ENCODE data around the gene GPC5.
"Not testable (repeated sequence)": the region's sequence is repeated elsewhere in the genome, so short reads cannot be mapped to it uniquely, and the experiment has no call there.

The GPC5 gene

DNA sequence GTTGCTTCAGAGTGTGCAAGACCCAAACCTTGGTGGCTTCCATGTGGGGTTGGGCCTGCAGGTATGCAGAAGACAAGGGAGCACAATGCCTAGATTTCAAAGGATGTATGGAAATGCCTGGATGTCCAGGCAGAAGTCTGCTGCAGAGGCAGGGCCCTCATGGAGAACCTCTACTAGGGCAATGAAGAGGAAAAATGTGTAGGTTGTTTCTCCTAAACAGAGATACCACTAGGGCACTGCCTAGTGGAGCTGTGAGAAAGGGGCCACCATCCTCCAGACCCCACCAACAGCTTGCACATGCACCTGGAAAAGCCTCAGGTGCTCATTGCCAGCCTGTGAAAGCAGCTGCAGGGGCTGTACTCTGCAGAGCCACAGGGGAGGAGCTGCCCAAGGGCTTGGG lies 1295.6 kb downstream of the GPC5 start:
- TF ChIP-seq, protein P1, sequence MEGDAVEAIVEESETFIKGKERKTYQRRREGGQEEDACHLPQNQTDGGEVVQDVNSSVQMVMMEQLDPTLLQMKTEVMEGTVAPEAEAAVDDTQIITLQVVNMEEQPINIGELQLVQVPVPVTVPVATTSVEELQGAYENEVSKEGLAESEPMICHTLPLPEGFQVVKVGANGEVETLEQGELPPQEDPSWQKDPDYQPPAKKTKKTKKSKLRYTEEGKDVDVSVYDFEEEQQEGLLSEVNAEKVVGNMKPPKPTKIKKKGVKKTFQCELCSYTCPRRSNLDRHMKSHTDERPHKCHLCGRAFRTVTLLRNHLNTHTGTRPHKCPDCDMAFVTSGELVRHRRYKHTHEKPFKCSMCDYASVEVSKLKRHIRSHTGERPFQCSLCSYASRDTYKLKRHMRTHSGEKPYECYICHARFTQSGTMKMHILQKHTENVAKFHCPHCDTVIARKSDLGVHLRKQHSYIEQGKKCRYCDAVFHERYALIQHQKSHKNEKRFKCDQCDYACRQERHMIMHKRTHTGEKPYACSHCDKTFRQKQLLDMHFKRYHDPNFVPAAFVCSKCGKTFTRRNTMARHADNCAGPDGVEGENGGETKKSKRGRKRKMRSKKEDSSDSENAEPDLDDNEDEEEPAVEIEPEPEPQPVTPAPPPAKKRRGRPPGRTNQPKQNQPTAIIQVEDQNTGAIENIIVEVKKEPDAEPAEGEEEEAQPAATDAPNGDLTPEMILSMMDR (IDR thresholded peaks at IDR 0.05; ENCODE audit: low read depth, low read length) = no peak
- TF ChIP-seq EZH2phosphoT487 (IDR thresholded peaks at IDR 0.05; ENCODE audit: low read depth) = no peak
- H4K20me1 ChIP-seq (ENCODE audit: insufficient read depth, low read length) = no peaks in the 10 kb centered on the region
- H3K9me3 ChIP-seq (ENCODE audit: insufficient read depth, low read length) = no peaks in the 10 kb centered on the region
- H3K4me1 ChIP-seq (ENCODE audit: low read length) = no peaks in the 10 kb centered on the region
- no peaks in the 10 kb centered on the region for H3K79me2 ChIP-seq (ENCODE audit: low read length)
- H3K36me3 ChIP-seq (replicated peaks; ENCODE audit: low read depth, low read length) = no peaks in the 10 kb centered on the region
- no peak overlapping the region for H3K4me3 ChIP-seq (ENCODE audit: low read length)
- H3K9ac ChIP-seq (ENCODE audit: low read length) = no peak overlapping the region
- H3K27me3 ChIP-seq (ENCODE audit: low read depth, low read length) = no peaks in the 10 kb centered on the region
- H3K27ac ChIP-seq (ENCODE audit: low read length) = no peak overlapping the region
- H2AFZ ChIP-seq (ENCODE audit: low read depth, low read length) = no peak overlapping the region
- H3K4me2 ChIP-seq (ENCODE audit: low read length) = no peak overlapping the region

DNA sequence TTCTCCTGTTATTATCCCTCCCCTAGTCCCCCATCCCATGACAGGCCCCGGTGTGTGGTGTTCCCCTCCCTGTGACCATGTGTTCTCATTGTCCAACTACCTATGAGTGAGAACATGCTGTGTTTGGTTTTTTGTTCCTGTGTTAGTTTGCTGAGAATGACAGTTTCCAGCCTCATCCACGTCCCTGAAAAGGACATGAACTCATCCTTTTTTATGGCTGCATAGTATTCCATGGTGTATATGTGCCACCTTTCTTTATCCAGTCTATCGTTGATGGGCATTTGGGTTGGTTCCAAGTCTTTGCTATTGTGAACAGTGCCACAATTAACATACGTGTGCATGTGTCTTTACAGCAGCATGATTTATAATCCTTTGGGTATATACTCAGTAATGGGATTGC lies 1297.4 kb downstream of the GPC5 start:
- not testable (repeated sequence) for H3K36me3 ChIP-seq (replicated peaks; ENCODE audit: low read depth, low read length); H4K20me1 ChIP-seq (ENCODE audit: insufficient read depth, low read length); H3K9ac ChIP-seq (ENCODE audit: low read length); H2AFZ ChIP-seq (ENCODE audit: low read depth, low read length); H3K27ac ChIP-seq (ENCODE audit: low read length); H3K9me3 ChIP-seq (ENCODE audit: insufficient read depth, low read length); H3K4me3 ChIP-seq (ENCODE audit: low read length); H3K27me3 ChIP-seq (ENCODE audit: low read depth, low read length); H3K4me1 ChIP-seq (ENCODE audit: low read length); H3K79me2 ChIP-seq (ENCODE audit: low read length); H3K4me2 ChIP-seq (ENCODE audit: low read length)

- no peaks in the 10 kb centered on the region for H3K79me2 ChIP-seq (ENCODE audit: low read length)
- H3K27ac ChIP-seq (ENCODE audit: low read length) = no peak overlapping the region
- H3K4me1 ChIP-seq (ENCODE audit: low read length) = no peaks in the 10 kb centered on the region
- no peak overlapping the region for H2AFZ ChIP-seq (ENCODE audit: low read depth, low read length)
- H3K27me3 ChIP-seq (ENCODE audit: low read depth, low read length) = no peaks in the 10 kb centered on the region
- H3K4me2 ChIP-seq (ENCODE audit: low read length) = no peak overlapping the region
- H3K9me3 ChIP-seq (ENCODE audit: insufficient read depth, low read length) = no peaks in the 10 kb centered on the region
- H3K36me3 ChIP-seq (replicated peaks; ENCODE audit: low read depth, low read length) = no peaks in the 10 kb centered on the region
- TF ChIP-seq, protein P1 (IDR thresholded peaks at IDR 0.05; ENCODE audit: low read depth, low read length) = no peak
- no peak for TF ChIP-seq EZH2phosphoT487 (IDR thresholded peaks at IDR 0.05; ENCODE audit: low read depth)
- no peak overlapping the region for H3K9ac ChIP-seq (ENCODE audit: low read length)
- no peak overlapping the region for H3K4me3 ChIP-seq (ENCODE audit: low read length)
- no peaks in the 10 kb centered on the region for H4K20me1 ChIP-seq (ENCODE audit: insufficient read depth, low read length)
Observed at GRCh38 chr13:92716749-92717148, 1318.3 kb downstream of the GPC5 start.

DNA sequence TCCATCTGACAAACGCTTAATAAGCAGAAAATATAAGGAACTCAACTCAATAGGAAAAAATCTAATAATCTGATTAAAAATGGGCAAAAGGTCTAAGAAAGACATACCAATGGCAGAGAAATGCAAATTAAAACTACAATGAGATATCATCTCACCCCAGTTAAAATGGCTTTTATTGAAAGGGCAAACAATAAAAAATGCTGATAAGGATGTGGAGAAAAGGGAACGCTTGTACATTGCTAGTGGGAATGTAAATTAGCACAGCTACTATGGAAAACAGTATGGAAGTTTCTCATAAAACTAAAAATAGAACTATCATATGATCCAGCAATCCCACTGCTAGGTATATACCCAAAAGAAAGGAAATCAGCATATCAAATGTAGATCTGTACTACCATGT lies 1319.4 kb downstream of the GPC5 start:
- no peaks in the 10 kb centered on the region for H3K27me3 ChIP-seq (ENCODE audit: low read depth, low read length)
- no peaks in the 10 kb centered on the region for H3K79me2 ChIP-seq (ENCODE audit: low read length)
- H4K20me1 ChIP-seq (ENCODE audit: insufficient read depth, low read length) = no peaks in the 10 kb centered on the region
- H3K9me3 ChIP-seq (ENCODE audit: insufficient read depth, low read length) = no peaks in the 10 kb centered on the region
- no peaks in the 10 kb centered on the region for H3K36me3 ChIP-seq (replicated peaks; ENCODE audit: low read depth, low read length)
- H3K27ac ChIP-seq (ENCODE audit: low read length) = no peak overlapping the region
- H3K9ac ChIP-seq (ENCODE audit: low read length) = no peak overlapping the region
- H3K4me3 ChIP-seq (ENCODE audit: low read length) = no peak overlapping the region
- H2AFZ ChIP-seq (ENCODE audit: low read depth, low read length) = no peak overlapping the region
- TF ChIP-seq, protein P1 (IDR thresholded peaks at IDR 0.05; ENCODE audit: low read depth, low read length) = no peak
- no peak for TF ChIP-seq EZH2phosphoT487 (IDR thresholded peaks at IDR 0.05; ENCODE audit: low read depth)
- no peak overlapping the region for H3K4me2 ChIP-seq (ENCODE audit: low read length)
- no peaks in the 10 kb centered on the region for H3K4me1 ChIP-seq (ENCODE audit: low read length)

DNA sequence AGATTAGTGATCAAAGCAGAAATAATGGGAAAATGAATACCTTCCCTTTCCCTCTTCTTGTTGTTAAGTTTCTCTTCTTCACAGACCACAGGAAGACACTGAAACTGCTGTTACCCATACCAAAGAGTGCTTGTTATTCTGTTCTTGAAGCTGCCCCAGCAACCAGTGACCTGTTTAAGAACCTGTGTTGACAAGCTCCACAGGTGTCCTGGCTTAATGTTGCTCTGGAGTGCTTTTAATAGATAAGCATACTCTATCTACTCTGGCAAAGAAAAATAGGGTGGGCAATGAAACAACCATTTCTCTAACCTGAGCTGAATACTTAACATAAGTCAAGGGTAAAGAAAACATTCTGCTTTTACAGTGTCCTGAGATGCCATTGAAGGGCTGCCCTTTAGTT lies 1321.4 kb downstream of the GPC5 start:
- no peaks in the 10 kb centered on the region for H3K27me3 ChIP-seq (ENCODE audit: low read depth, low read length)
- no peak overlapping the region for H3K9ac ChIP-seq (ENCODE audit: low read length)
- no peak overlapping the region for H3K4me2 ChIP-seq (ENCODE audit: low read length)
- no peaks in the 10 kb centered on the region for H3K9me3 ChIP-seq (ENCODE audit: insufficient read depth, low read length)
- TF ChIP-seq EZH2phosphoT487 (IDR thresholded peaks at IDR 0.05; ENCODE audit: low read depth) = no peak
- TF ChIP-seq, protein P1 (IDR thresholded peaks at IDR 0.05; ENCODE audit: low read depth, low read length) = no peak
- no peak overlapping the region for H2AFZ ChIP-seq (ENCODE audit: low read depth, low read length)
- H3K79me2 ChIP-seq (ENCODE audit: low read length) = no peaks in the 10 kb centered on the region
- H4K20me1 ChIP-seq (ENCODE audit: insufficient read depth, low read length) = no peaks in the 10 kb centered on the region
- no peaks in the 10 kb centered on the region for H3K4me1 ChIP-seq (ENCODE audit: low read length)
- H3K36me3 ChIP-seq (replicated peaks; ENCODE audit: low read depth, low read length) = no peaks in the 10 kb centered on the region
- H3K4me3 ChIP-seq (ENCODE audit: low read length) = no peak overlapping the region
- H3K27ac ChIP-seq (ENCODE audit: low read length) = no peak overlapping the region

Measured in OCI-LY3 (cell line).